ENCODE results near the gene DNAL1. TPM values are rescaled to one million over a fixed set of nuclear protein-coding genes. Genes with fewer than 3 reads are reported as not detected.
"Not testable (repeated sequence)": the region's sequence is repeated elsewhere in the genome, so short reads cannot be mapped to it uniquely, and the experiment has no call there.

The DNAL1 gene
- total and polyA plus RNA-seq, 9 of the 15 experiments (the other 6 are each of a cell fraction or from before 2014, with no cell fraction given): 1.6 to 11.7 (median 4.8) TPM

- no peak for TF ChIP-seq SRF (CRISPR knock-in tag; IDR thresholded peaks at IDR 0.05)
- TF ChIP-seq SP2 (IDR thresholded peaks at IDR 0.05; ENCODE audit: extremely low read depth, low read depth, low read length, poor library complexity, severe bottlenecking): no peak
- no peak for TF ChIP-seq TAF7 (tag; IDR thresholded peaks at IDR 0.05)
- no peak for TF ChIP-seq MAFF (IDR thresholded peaks at IDR 0.05; ENCODE audit: low read length)
- TF ChIP-seq ZNF174 (CRISPR knock-in tag; IDR thresholded peaks at IDR 0.05): no peak
- TF ChIP-seq HDAC6 (IDR thresholded peaks at IDR 0.05; ENCODE audit: low read depth, low read length): no peak
- TF ChIP-seq NFIC (IDR thresholded peaks at IDR 0.05): no peak
These were observed 11.1 kb downstream of the DNAL1 start (continued) for GRCh38 chr14:73655851-73656250.

- H3K79me2 ChIP-seq (ENCODE audit: control insufficient read depth, insufficient read depth, low read length); in situ Hi-C loops (cut with MboI); H3K27ac ChIP-seq (ENCODE audit: extremely low read depth, low read depth, low read length); H4K20me1 ChIP-seq (replicated peaks; ENCODE audit: control insufficient read depth, insufficient read depth, low read length); BruUV-seq (replicated peaks); H3K27me3 ChIP-seq (ENCODE audit: control insufficient read depth in 2 of 2, insufficient read depth in 2 of 2, low read length in 2 of 2); H2AFZ ChIP-seq (ENCODE audit: low read depth, low read length); H3K4me3 ChIP-seq; ATAC-seq; FAIRE-seq; DNase-seq (ENCODE audit: extremely low read depth in 1 of 4, low spot score in 3 of 4); H3K36me3 ChIP-seq (ENCODE audit: control insufficient read depth, insufficient read depth, low read length); POLR2A ChIA-PET; H3K9me3 ChIP-seq (replicated peaks; ENCODE audit: control insufficient read depth, insufficient read depth, low read depth, low read length); H3K4me2 ChIP-seq (ENCODE audit: insufficient read depth, low read length); H3K9ac ChIP-seq (ENCODE audit: insufficient read depth in 1 of 2, low read depth in 2 of 2, low read length in 2 of 2); H3K9me1 ChIP-seq (ENCODE audit: control insufficient read depth, insufficient read depth, low read length); H3K4me1 ChIP-seq (replicated peaks in 1 of 2; ENCODE audit: control insufficient read depth in 2 of 2, insufficient read depth in 2 of 2, low read length in 2 of 2); CTCF ChIA-PET (ENCODE audit: low intra/inter-chr PET ratio); intact Hi-C loops (cut with micrococcal nuclease): not testable (repeated sequence)
- 45% methylated on average over 11 of the region's 11 CpGs for WGBS (ENCODE audit: insufficient coverage, low coverage, missing lambda C conversion rate)
- TF ChIP-seq EGR1 (conservative IDR thresholded peaks at IDR 0.05) (0 out of 2 replicates have a peak, but pooled peaks have one; percentile 19), ZNF121 (CRISPR knock-in tag; conservative IDR thresholded peaks at IDR 0.05) (peak; percentile 75)
These were observed 14.4 kb downstream of the DNAL1 start for GRCh38 chr14:73659202-73659601.

All from K562 (cell line).